Measurements from ENCODE around the gene GPR78.

GPR78 gene

DNA sequence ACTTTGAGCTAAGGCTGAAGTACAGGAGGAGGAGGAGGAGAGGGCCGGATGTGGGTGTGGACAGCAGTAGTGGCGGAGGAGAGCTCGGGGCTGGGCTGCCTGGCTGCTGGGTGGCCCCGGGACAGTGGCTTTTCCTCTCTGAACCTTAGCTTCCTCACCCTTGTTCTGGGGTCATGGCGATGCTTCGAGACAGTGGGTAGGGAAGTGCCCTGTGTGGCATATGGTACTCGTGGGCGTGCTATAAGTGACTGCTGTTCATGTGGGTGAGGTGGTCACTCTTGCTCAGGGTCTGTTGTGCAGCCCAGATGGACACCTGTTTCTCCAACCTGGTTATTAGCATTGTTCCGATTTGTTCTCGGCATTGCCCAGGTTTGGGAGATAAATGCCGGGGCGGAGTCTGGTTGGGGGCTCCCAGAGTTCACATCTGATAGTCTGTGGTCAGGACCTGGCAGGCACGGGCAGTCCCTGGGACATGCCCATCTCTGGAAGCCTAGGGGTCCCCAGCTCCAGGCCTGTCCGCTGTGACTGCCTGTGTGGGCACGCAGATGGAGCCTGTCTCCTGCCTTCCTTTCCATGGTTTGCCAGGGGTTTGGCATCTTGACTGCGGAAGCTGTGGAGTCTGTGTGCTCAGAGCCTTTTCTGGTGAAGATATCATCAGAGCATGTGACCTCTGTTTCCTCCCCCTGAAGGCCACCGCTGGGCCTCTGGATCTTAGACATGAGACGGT, 7.4 kb downstream of the GPR78 start:
- no peak overlapping the region for H3K4me3 ChIP-seq (ENCODE audit: low read depth, low read length)
- TF ChIP-seq, protein P1, sequence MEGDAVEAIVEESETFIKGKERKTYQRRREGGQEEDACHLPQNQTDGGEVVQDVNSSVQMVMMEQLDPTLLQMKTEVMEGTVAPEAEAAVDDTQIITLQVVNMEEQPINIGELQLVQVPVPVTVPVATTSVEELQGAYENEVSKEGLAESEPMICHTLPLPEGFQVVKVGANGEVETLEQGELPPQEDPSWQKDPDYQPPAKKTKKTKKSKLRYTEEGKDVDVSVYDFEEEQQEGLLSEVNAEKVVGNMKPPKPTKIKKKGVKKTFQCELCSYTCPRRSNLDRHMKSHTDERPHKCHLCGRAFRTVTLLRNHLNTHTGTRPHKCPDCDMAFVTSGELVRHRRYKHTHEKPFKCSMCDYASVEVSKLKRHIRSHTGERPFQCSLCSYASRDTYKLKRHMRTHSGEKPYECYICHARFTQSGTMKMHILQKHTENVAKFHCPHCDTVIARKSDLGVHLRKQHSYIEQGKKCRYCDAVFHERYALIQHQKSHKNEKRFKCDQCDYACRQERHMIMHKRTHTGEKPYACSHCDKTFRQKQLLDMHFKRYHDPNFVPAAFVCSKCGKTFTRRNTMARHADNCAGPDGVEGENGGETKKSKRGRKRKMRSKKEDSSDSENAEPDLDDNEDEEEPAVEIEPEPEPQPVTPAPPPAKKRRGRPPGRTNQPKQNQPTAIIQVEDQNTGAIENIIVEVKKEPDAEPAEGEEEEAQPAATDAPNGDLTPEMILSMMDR (IDR thresholded peaks at IDR 0.05; ENCODE audit: low read depth, low read length): no peak

- TF ChIP-seq, protein P1 (IDR thresholded peaks at IDR 0.05; ENCODE audit: low read depth, low read length): no peak
- no peak overlapping the region for H3K4me3 ChIP-seq (ENCODE audit: low read depth, low read length)
These were observed 7.9 kb downstream of the GPR78 start for GRCh38 chr4:8588196-8588470.

- H3K4me3 ChIP-seq (ENCODE audit: low read depth, low read length): no peak overlapping the region
- TF ChIP-seq, protein P1 (IDR thresholded peaks at IDR 0.05; ENCODE audit: low read depth, low read length): no peak
These were observed 9.1 kb downstream of the GPR78 start for GRCh38 chr4:8589336-8589735.

DNA sequence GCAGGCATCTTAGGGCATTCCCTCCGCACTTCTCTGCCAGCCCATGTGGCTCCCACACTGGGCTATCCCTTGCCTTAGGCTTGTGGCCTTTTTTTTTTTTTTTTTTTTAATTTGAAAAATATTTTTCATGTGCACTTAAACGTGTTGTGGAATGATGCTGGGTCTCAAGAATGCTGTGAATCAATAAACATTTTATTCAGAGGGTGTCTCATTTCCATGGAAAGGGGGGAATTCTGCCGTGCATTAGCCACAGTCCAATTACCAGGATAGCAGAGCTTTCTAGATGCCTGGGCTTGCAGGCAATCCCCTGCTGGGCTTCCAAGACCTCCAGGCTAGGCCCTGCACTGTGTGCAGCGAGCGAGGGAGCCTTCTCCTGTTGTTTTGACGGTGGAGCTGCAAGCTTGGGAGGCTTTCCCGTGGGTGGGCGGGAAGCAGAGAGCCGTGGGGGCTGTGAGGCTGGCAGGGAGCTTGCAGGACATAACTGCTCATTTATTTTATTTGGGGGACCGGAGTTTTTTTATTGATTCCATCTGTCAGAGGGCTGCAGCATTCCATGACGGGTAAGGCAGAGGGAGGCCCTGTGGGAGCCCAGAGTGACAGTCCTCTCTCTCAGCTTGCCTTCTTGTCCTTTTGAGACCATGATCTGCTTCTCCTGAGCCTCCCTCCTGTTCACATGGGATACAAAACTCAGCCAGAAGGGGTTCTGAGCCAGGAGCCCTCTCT, 9.8 kb downstream of the GPR78 start:
- TF ChIP-seq, protein P1 (IDR thresholded peaks at IDR 0.05; ENCODE audit: low read depth, low read length): no peak
- no peak overlapping the region for H3K4me3 ChIP-seq (ENCODE audit: low read depth, low read length)

DNA sequence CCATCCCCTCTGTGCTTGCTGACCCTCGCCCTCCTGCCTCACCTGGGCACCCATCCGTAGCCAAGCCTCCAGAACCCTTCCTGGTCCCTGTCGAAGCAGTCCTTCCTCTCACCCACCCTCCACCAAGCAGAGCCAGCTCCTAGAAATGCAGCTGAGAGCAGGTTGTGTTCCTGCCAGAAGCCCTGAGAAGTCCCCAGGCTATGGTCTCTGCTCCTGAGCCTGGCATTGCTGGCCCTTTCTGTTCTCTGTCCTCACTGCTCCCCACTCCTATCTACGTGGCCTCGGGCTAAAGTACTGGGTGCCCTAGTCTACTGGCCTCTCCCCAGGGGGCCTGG, 10.3 kb downstream of the GPR78 start:
- no peak overlapping the region for H3K4me3 ChIP-seq (ENCODE audit: low read depth, low read length)
- TF ChIP-seq, protein P1 (IDR thresholded peaks at IDR 0.05; ENCODE audit: low read depth, low read length): no peak

DNA sequence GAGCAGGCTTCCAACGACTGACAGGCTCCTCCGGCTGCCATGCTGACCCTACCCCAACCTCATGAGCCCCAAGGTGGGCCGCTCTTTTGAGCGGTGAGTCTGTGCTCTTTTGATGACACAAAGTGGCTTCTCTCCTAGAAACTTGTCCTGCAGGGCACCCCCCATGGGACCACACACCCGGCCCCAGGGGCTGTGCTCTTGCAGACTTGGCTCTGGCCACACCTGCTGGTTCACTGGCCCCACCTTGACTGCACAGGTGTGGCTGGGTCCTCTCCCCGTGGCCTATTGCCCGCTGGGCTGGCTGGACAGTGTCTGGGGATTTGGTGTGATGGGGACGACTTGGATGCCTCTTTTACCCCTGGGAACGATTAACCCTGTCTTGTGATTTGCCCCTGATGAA, 10.9 kb downstream of the GPR78 start:
- TF ChIP-seq, protein P1 (IDR thresholded peaks at IDR 0.05; ENCODE audit: low read depth, low read length): no peak
- H3K4me3 ChIP-seq (ENCODE audit: low read depth, low read length): no peak overlapping the region

- H3K4me3 ChIP-seq (ENCODE audit: low read depth, low read length): no peak overlapping the region
- TF ChIP-seq, protein P1 (IDR thresholded peaks at IDR 0.05; ENCODE audit: low read depth, low read length): no peak
These were observed 11.6 kb downstream of the GPR78 start for GRCh38 chr4:8591626-8592365.
